HL-60 (cell line): ENCODE results near the gene MUC6.

Experiments
- DNase-seq, 2 experiments: peaks; one replicate each; pipeline ENCODE4 v3.0.0-alpha.2; 2010 to 2020; ENCODE audit warnings: low read depth in 1 of 2, low spot score in 1 of 2
- H3K27ac ChIP-seq: fragments of 250-450 bp; sonication (Bioruptor Pico); replicated peaks from 2 replicates; pipeline ENCODE4 v1.5.1; 2020; ENCODE audit warnings: mild to moderate bottlenecking, moderate library complexity
- H3K27me3 ChIP-seq: fragments of 250-450 bp; sonication (Bioruptor Pico); 2 replicates; pipeline ENCODE4 v1.5.1; 2021; ENCODE audit warnings: mild to moderate bottlenecking, moderate library complexity; ENCODE audit not compliant: insufficient read depth, poor library complexity, severe bottlenecking
- H3K4me3 ChIP-seq: replicated peaks from 2 replicates; pipeline ENCODE4 v1.5.1; 2011; ENCODE audit warnings: mild to moderate bottlenecking, control low read depth, low read length; ENCODE audit not compliant: insufficient read depth
- CTCF ChIP-seq: IDR thresholded peaks from one replicate; pipeline ENCODE4 v1.5.1; 2011; ENCODE audit warnings: low read length, control low read depth, inconsistent platforms; ENCODE audit not compliant: insufficient read depth
- GABPA ChIP-seq: IDR thresholded peaks from 2 replicates; pipeline ENCODE4 v1.6.1; 2012; ENCODE audit warnings: low read depth
- POLR2AphosphoS5 ChIP-seq: IDR thresholded peaks from 2 replicates; pipeline ENCODE4 v1.6.1; 2012; ENCODE audit warnings: low read depth
- REST ChIP-seq: IDR thresholded peaks from 2 replicates; pipeline ENCODE4 v1.6.1; 2012; ENCODE audit warnings: low read depth; ENCODE audit not compliant: insufficient replicate concordance
- SPI1 ChIP-seq: IDR thresholded peaks from 2 replicates; pipeline ENCODE4 v1.6.1; 2012; ENCODE audit warnings: low read depth, mild to moderate bottlenecking, borderline replicate concordance

MUC6 gene

DNA sequence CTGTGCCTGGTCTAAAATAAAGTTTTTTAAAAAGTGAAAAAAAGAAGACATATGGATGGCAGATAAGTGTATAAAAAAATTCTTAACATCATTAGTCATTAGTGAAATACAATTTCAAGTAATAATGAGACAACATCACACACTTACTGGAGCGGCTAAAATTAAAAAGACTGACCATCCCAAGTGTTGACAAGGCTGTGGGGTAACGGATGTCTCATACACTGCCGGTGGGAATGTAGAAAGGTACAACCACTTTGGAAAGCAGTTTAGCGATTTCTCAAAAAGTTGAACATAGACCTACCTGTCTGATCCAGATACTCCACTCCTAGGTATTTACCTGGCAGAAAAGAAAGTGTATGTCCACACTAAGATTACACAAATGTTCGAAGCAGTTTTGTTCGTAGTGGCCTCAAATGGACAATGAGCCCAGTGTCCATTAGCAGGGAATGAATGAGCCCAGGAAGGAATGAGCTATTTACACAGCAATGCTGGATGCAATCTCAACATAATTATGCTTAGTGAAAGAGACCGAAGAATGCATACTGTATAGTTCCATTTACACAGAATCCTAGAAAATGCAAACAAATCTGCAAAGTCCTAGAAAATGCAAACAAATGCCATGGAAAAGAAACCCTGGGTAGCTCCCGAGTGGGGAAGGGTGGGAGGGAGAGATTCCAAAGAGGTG, 31.4 kb upstream of the MUC6 start:
- H3K27ac ChIP-seq, result no peak overlapping the region

DNA sequence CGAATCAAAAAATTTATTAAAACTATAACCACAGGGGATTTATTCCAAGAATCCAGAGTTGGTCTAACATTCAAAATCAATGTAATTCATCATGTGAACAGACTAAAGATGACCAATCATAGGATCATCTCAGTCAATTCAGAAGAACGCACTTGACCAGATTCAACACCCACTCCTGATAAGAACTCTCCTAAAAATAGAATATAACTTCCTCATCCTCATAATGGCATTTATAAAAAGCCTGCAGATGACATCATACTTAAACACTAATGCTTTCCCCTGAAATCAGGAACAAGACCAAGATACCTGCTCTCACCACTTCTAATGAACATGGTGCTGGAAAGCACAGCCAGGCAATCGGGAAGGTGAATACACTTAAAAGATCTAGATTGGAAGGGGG, 27.6 kb upstream of the MUC6 start:
- Histone ChIP-seq H3K4me3 (no peak overlapping the region), H3K27me3 (peaks cover 2% of the 10 kb centered on the region), H3K27ac (no peak overlapping the region)
- no peak for DNase-seq
- TF ChIP-seq SPI1, result no peak
- TF ChIP-seq GABPA, result no peak
- no peak for TF ChIP-seq POLR2AphosphoS5
- no peak for TF ChIP-seq CTCF

More for the DNA sequence above, 31.4 kb upstream of the MUC6 start:
- TF ChIP-seq REST, result no peak
- no peak for TF ChIP-seq POLR2AphosphoS5
- no peak for TF ChIP-seq CTCF
- no peak for TF ChIP-seq GABPA
- Histone ChIP-seq H3K4me3 (no peak overlapping the region), H3K27me3 (no peaks in the 10 kb centered on the region)
- DNase-seq, result no peak

DNA sequence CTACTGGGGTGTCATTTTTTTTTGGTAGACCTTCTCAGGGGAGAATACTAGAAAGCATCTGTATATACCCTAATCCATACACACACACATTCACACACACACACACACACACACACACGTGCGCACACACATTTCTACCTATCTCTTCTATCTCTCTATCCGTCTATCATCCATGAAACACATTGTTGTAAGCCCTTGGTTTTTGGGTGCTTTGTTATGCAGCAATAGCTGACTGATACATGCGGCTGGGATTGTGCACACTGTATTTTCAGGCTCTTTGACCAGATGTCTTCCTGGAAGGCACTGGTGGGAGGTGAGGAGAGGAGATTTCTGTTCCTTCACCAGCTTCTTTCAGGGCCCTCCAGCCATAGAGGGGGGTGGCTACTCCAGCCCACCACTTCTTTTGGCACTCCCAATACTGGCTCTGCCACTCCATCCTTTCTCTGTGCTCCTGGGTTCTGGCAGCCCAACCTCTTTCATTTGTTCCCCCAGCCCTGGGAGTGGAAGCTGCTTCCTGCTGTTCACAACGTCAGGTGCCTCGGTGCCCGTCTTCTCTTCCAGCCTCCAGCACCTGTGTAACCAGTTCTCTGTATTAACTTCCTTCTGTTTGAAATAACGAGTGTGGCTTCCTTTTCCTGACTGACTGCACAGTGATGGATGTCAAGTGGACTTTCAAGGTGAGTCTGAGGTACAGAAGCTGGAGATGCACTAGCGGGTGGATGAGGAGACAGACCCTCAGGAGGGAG, 25.7 kb upstream of the MUC6 start:
- DNase-seq, result no peak
- Histone ChIP-seq H3K27ac (no peak overlapping the region), H3K27me3 (peaks cover 2% of the 10 kb centered on the region), H3K4me3 (no peak overlapping the region)
- TF ChIP-seq SPI1, result no peak
- no peak for TF ChIP-seq POLR2AphosphoS5
- no peak for TF ChIP-seq GABPA
- no peak for TF ChIP-seq CTCF
- TF ChIP-seq REST, result no peak
